ENCODE data around the gene ABTB1.

The ABTB1 gene

DNA sequence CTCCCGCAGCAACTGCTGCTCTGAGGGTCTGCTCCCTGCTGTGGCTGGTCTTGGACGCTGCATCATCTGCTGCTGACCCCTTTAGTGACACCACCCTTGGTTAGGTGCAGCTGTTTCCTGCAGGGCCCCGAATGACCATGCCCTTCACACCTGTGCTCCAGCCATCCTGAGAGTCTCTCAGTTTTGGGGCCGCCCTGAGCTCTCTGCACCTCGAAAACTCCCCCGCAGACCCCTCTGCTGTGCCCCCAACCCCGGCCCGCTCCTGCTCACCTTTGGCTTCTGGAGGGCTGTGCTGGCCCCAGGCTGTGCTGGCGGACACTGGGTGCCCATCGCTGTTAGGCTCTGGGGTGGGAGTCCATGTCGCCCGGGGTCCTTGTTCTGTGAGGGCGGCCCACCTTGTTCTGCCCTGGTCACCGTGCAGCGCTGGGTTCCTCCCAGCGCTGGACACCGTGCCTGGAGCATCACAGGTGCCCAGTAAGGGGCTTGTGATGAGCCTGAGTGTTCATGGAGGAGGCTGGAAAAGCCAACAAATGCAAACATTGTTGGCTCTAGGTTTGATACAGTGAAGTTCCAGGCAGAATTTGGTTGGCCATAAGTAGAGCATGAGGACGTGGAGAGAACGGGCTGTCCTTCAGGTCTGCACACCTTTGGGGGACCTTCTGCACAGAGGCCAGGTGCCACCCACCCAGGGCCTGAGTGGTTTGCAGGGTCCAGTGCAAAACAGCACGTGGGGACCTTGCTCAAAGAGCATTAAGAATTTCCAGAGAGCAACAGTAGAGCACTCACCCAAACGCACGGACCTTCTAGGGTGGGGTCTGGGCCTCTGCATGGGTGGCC lies 12.3 kb downstream of the ABTB1 start:
- no peak for TF ChIP-seq TAF1 (IDR thresholded peaks at IDR 0.05; ENCODE audit: low read depth)
- TF ChIP-seq USF1 (IDR thresholded peaks at IDR 0.05): no peak
- TF ChIP-seq CEBPB (IDR thresholded peaks at IDR 0.05): no peak
- TF ChIP-seq EP300 (IDR thresholded peaks at IDR 0.05; ENCODE audit: borderline replicate concordance): no peak
- TF ChIP-seq TEAD4 (IDR thresholded peaks at IDR 0.05): no peak
- no peak for TF ChIP-seq ZBTB7A (IDR thresholded peaks at IDR 0.05; ENCODE audit: low read depth)
- TF ChIP-seq FOXM1 (IDR thresholded peaks at IDR 0.05; ENCODE audit: borderline replicate concordance, low read depth): no peak
- no peak for TF ChIP-seq CREB1 (IDR thresholded peaks at IDR 0.05; ENCODE audit: low read depth)
- no peak for TF ChIP-seq REST (IDR thresholded peaks at IDR 0.05; ENCODE audit: low read depth)

DNA sequence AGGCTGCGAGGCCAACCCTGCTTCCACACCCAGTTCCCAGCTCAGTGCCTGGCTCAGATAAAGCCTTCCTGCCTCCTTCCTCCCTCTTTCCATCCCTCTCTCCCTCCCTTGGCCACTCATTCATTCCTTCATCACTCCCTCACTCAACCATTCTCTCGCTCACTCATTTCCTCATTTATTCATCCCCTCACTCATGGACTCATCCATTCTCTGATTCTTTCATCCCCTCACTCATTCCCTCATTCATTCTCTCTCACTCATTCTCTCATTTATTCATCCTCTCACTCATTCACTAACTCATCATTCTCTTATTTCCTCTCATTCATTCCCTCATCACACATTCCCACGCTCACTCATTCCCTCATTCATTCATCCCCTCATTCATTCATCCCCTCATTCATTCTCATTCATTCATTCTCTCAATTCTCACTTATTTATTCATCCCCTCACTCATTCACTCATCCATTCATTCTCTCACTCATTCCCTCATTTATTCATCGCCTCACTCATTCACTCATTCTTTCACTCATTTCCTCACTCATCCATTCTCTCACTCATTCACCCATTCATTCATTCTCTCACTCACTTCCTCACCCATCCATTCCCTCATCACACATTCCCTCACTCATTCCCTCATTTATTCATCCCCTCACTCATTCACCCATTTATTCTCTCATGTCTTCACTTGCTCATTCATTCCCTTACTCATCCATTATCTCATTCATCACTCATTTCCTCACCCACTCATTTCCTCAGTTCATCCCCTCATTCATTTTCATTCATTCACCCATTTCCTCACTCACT lies 13.2 kb downstream of the ABTB1 start:
- TF ChIP-seq USF1 (IDR thresholded peaks at IDR 0.05) (no peak), NFIC (IDR thresholded peaks at IDR 0.05) (no peak), REST (IDR thresholded peaks at IDR 0.05; ENCODE audit: low read depth) (no peak), RAD21 (IDR thresholded peaks at IDR 0.05; ENCODE audit: low read depth) (no peak), TCF12 (IDR thresholded peaks at IDR 0.05; ENCODE audit: low read depth) (no peak), FOXM1 (IDR thresholded peaks at IDR 0.05; ENCODE audit: borderline replicate concordance, low read depth) (no peak), CREB1 (IDR thresholded peaks at IDR 0.05; ENCODE audit: low read depth) (no peak), CEBPB (IDR thresholded peaks at IDR 0.05) (no peak), EP300 (IDR thresholded peaks at IDR 0.05; ENCODE audit: borderline replicate concordance) (no peak), YY1 (IDR thresholded peaks at IDR 0.05; ENCODE audit: low read depth) (no peak), TAF1 (IDR thresholded peaks at IDR 0.05; ENCODE audit: low read depth) (no peak), ZBTB7A (IDR thresholded peaks at IDR 0.05; ENCODE audit: low read depth) (no peak), TEAD4 (IDR thresholded peaks at IDR 0.05) (no peak), EGR1 (IDR thresholded peaks at IDR 0.05) (no peak)
- TF ChIP-seq, protein P1, sequence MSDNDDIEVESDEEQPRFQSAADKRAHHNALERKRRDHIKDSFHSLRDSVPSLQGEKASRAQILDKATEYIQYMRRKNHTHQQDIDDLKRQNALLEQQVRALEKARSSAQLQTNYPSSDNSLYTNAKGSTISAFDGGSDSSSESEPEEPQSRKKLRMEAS (IDR thresholded peaks at IDR 0.05): no peak

GRCh38 chr3:127686512-127686894 lies 13.8 kb downstream of the ABTB1 start:
- TF ChIP-seq ZBTB7A (IDR thresholded peaks at IDR 0.05; ENCODE audit: low read depth): no peak
- no peak for TF ChIP-seq TCF12 (IDR thresholded peaks at IDR 0.05; ENCODE audit: low read depth)
- no peak for TF ChIP-seq FOXM1 (IDR thresholded peaks at IDR 0.05; ENCODE audit: borderline replicate concordance, low read depth)
- no peak for TF ChIP-seq RAD21 (IDR thresholded peaks at IDR 0.05; ENCODE audit: low read depth)
- no peak for TF ChIP-seq EGR1 (IDR thresholded peaks at IDR 0.05)
- TF ChIP-seq, protein P1 (IDR thresholded peaks at IDR 0.05): no peak
- TF ChIP-seq TAF1 (IDR thresholded peaks at IDR 0.05; ENCODE audit: low read depth): no peak
- no peak for TF ChIP-seq EP300 (IDR thresholded peaks at IDR 0.05; ENCODE audit: borderline replicate concordance)
- TF ChIP-seq CEBPB (IDR thresholded peaks at IDR 0.05): no peak
- no peak for TF ChIP-seq USF1 (IDR thresholded peaks at IDR 0.05)
- no peak for TF ChIP-seq CREB1 (IDR thresholded peaks at IDR 0.05; ENCODE audit: low read depth)
- TF ChIP-seq TEAD4 (IDR thresholded peaks at IDR 0.05): no peak
- TF ChIP-seq NFIC (IDR thresholded peaks at IDR 0.05): no peak
- no peak for TF ChIP-seq YY1 (IDR thresholded peaks at IDR 0.05; ENCODE audit: low read depth)
- TF ChIP-seq REST (IDR thresholded peaks at IDR 0.05; ENCODE audit: low read depth): no peak
